ENCODE measurements around the gene RHOBTB1.
A peak's percentile ranks its signal among the peaks of the same experiment; 100 is the strongest.

The RHOBTB1 gene

GRCh38 chr10:60903096-60903495 is 40.9 kb downstream of the RHOBTB1 start:
- DNase-seq: no peak

GRCh38 chr10:60901561-60902235 is 42.3 kb downstream of the RHOBTB1 start:
- DNase-seq: peak; percentile 53

GRCh38 chr10:60899266-60899665 is 44.7 kb downstream of the RHOBTB1 start:
- DNase-seq: no peak

GRCh38 chr10:60898321-60898720 is 45.7 kb downstream of the RHOBTB1 start:
- DNase-seq: no peak

GRCh38 chr10:60896810-60897209 is 47.2 kb downstream of the RHOBTB1 start:
- no peak for DNase-seq

GRCh38 chr10:60896033-60896432 is 48.0 kb downstream of the RHOBTB1 start:
- DNase-seq: no peak

GRCh38 chr10:60894786-60895185 is 49.2 kb downstream of the RHOBTB1 start:
- DNase-seq: no peak

- DNase-seq: no peak
Observed at GRCh38 chr10:60893231-60893630, 50.8 kb downstream of the RHOBTB1 start.

- no peak for DNase-seq
Observed at GRCh38 chr10:60892571-60892970, 51.4 kb downstream of the RHOBTB1 start.

GRCh38 chr10:60890811-60891210 is 53.2 kb downstream of the RHOBTB1 start:
- no peak for DNase-seq

- DNase-seq: no peak
Observed at GRCh38 chr10:60883187-60883586, 60.8 kb downstream of the RHOBTB1 start.

GRCh38 chr10:60878224-60878623 is 65.8 kb downstream of the RHOBTB1 start:
- DNase-seq: no peak

GRCh38 chr10:60877777-60878120 is 66.2 kb downstream of the RHOBTB1 start:
- DNase-seq: no peak

- no peak for DNase-seq
Observed at GRCh38 chr10:60877061-60877776, 66.8 kb downstream of the RHOBTB1 start.

- no peak for DNase-seq
Observed at GRCh38 chr10:60873758-60874157, 70.2 kb downstream of the RHOBTB1 start.

GRCh38 chr10:60872451-60872850 is 71.5 kb downstream of the RHOBTB1 start:
- DNase-seq: no peak

GRCh38 chr10:60871215-60871614 is 72.8 kb downstream of the RHOBTB1 start:
- DNase-seq: no peak

- no peak for DNase-seq
Observed at GRCh38 chr10:60870803-60871202, 73.2 kb downstream of the RHOBTB1 start.

- no peak for DNase-seq
Observed at GRCh38 chr10:60870416-60870728, 73.6 kb downstream of the RHOBTB1 start.

GRCh38 chr10:60869652-60870415 is 74.2 kb downstream of the RHOBTB1 start:
- no peak for DNase-seq

- DNase-seq: no peak
Observed at GRCh38 chr10:60868946-60869345, 75.0 kb downstream of the RHOBTB1 start.

- DNase-seq: no peak
Observed at GRCh38 chr10:60865198-60865783, 78.7 kb downstream of the RHOBTB1 start.

GRCh38 chr10:60863796-60864195 is 80.2 kb downstream of the RHOBTB1 start:
- DNase-seq: no peak

GRCh38 chr10:60862517-60862916 is 81.5 kb downstream of the RHOBTB1 start:
- DNase-seq: no peak
